GM06990 (cell line): ENCODE data around the gene TMEM217.

Source experiments
- DNase-seq: peaks from one replicate; pipeline ENCODE4 v3.0.0-alpha.2; 2011; ENCODE audit not compliant: insufficient read length; ENCODE audit errors: extremely low read depth
- H3K27me3 ChIP-seq: replicated peaks from 2 replicates; pipeline ENCODE4 v1.6.0; 2011; ENCODE audit warnings: low read length; ENCODE audit not compliant: control insufficient read depth, insufficient read depth
- H3K36me3 ChIP-seq: 2 replicates; pipeline ENCODE4 v1.5.1; 2011; ENCODE audit warnings: low read length; ENCODE audit not compliant: control insufficient read depth, insufficient read depth
- H3K4me3 ChIP-seq: replicated peaks from 2 replicates; pipeline ENCODE4 v1.5.1; 2011; ENCODE audit warnings: low read depth, mild to moderate bottlenecking, control low read depth, low read length
- CTCF ChIP-seq: IDR thresholded peaks from 2 replicates; pipeline ENCODE4 v1.5.1; 2011; ENCODE audit warnings: low read length, control low read depth, mild to moderate bottlenecking, inconsistent platforms; ENCODE audit not compliant: insufficient read depth, poor library complexity, severe bottlenecking

The TMEM217 gene

GRCh38 chr6:37225350-37226169 lies 32.4 kb downstream of the TMEM217 start:
- no peak overlapping the region for H3K4me3 ChIP-seq
- H3K36me3 ChIP-seq = no peaks in the 10 kb centered on the region
- H3K27me3 ChIP-seq = no peaks in the 10 kb centered on the region
- TF ChIP-seq CTCF = no peak
- DNase-seq = no peak

- DNase-seq = no peak
- peak overlapping the region; percentile 79 for H3K4me3 ChIP-seq
- no peaks in the 10 kb centered on the region for H3K27me3 ChIP-seq
- TF ChIP-seq CTCF = no peak
- H3K36me3 ChIP-seq = no peaks in the 10 kb centered on the region
These were observed 35.0 kb downstream of the TMEM217 start for GRCh38 chr6:37222992-37223391.

DNA sequence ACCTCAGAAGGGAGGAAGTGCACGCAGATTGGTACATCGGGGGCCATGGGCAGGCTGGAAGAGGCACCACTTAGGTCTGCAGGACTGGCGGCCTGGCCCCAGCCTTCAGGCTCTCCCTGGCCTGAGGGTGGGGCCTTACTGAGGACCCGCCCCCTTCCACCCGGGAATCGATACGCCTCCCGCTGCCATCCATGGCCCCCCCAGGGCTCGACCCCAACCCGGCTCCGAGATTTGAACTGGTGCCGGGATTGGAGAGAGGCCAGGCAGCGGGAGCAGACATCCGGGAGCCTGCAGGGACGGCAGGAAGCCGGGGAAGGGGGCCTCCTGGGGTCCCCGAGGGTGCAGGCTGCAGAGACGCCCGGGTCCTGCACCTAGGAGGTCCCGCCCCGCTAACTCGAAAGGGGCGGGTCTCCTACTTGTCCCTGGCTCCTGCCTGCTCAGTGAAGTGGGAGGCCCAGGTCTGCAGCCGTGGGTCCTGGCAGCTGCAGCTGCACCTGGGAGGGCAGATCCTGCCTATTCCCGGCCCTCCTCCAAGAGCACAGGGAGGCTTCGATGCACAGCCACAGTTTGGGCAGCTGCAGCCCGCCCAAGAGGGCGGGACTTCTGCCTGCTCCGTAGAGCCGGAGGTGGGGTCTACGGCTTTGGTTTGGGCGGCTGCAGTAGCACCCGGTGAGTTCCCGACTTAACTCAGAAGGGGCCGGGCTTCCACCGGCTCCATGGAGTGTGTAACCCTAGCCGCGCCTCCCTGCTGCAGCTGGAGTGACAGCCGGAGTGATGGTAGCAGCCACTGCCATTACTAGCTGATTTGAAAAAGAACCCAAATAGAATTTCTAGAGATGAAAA lies 35.6 kb downstream of the TMEM217 start:
- TF ChIP-seq CTCF = no peak
- DNase-seq = peak; percentile 84
- peak overlapping the region; percentile 79 for H3K4me3 ChIP-seq

GRCh38 chr6:37221585-37222124 lies 36.3 kb downstream of the TMEM217 start:
- no peak for DNase-seq
- Histone ChIP-seq H3K36me3 (no peaks in the 10 kb centered on the region), H3K27me3 (no peaks in the 10 kb centered on the region), H3K4me3 (peak overlapping the region; percentile 79)
- no peak for TF ChIP-seq CTCF

More for the DNA sequence above, 35.6 kb downstream of the TMEM217 start:
- Histone ChIP-seq H3K36me3 (no peaks in the 10 kb centered on the region), H3K27me3 (no peaks in the 10 kb centered on the region)

DNA sequence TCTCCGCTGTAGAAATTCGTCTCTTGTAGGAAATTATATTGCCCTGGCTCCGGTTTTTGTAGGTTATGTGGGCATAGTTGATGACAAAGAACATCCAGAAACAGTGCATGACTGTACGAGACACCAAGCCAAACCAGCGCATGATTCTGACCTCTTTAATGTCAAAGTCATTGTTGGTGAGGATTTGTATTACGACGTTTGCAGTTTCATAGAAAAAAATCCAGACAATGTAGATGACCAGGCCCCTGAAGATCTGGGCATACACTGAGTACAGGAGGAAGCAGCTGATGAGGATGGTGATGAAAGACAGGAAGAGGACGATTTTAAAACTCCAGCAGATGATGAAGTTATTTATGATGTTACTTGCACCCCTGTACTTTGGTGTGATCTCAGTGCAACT lies 39.4 kb downstream of the TMEM217 start:
- no peak for DNase-seq
- Histone ChIP-seq H3K36me3 (no peaks in the 10 kb centered on the region), H3K27me3 (no peaks in the 10 kb centered on the region), H3K4me3 (no peak overlapping the region)
- no peak for TF ChIP-seq CTCF
